ENCODE results near the gene TBCC. TPM values are rescaled to one million over a fixed set of nuclear protein-coding genes. Genes with fewer than 3 reads are reported as not detected.

The TBCC gene
- total and polyA plus RNA-seq, 2 of the 13 experiments (the other 11 are each of a cell fraction or from before 2014, with no cell fraction given): 14.8 to 36.1 TPM

GRCh38 chr6:42783177-42783875 is 37.4 kb upstream of the TBCC start (continued):
- TF ChIP-seq ARID4A (CRISPR knock-in tag; IDR thresholded peaks at IDR 0.05; ENCODE audit: borderline replicate concordance): peak; percentile 71
- peak; percentile 66; the same call in 1 of the 2 replicates for TF ChIP-seq MEF2D (CRISPR knock-in tag; IDR thresholded peaks at IDR 0.05)
- TF ChIP-seq ZXDC (CRISPR knock-in tag; IDR thresholded peaks at IDR 0.05): peak; percentile 82; the same call in 1 of the 2 replicates
- TF ChIP-seq EP300 (IDR thresholded peaks at IDR 0.05; ENCODE audit: low read depth in 2 of 2, low read length in 2 of 2): no peak
- no peak for TF ChIP-seq EP300 (CRISPR knock-in tag; IDR thresholded peaks at IDR 0.05; ENCODE audit: borderline replicate concordance)
- peak; percentile 58; the same call in 1 of the 2 replicates for TF ChIP-seq ERF (CRISPR knock-in tag; IDR thresholded peaks at IDR 0.05)
- TF ChIP-seq JUNB (CRISPR knock-in tag; IDR thresholded peaks at IDR 0.05; ENCODE audit: borderline replicate concordance): no peak
- TF ChIP-seq ZNF883 (CRISPR knock-in tag; IDR thresholded peaks at IDR 0.05; ENCODE audit: not compliant biosample characterization): peak; percentile 84
- 0 out of 2 replicates have a peak, but pooled peaks have one; percentile 63 for TF ChIP-seq ZNF839 (CRISPR knock-in tag; IDR thresholded peaks at IDR 0.05; ENCODE audit: borderline replicate concordance)
- 0 out of 2 replicates have a peak, but pooled peaks have one; percentile 70 for TF ChIP-seq CERS6 (CRISPR knock-in tag; IDR thresholded peaks at IDR 0.05)
- no peak for TF ChIP-seq SUZ12 (IDR thresholded peaks at IDR 0.05; ENCODE audit: low read depth, low read length)
- peak; percentile 36 for TF ChIP-seq ZNF652 (CRISPR knock-in tag; IDR thresholded peaks at IDR 0.05; ENCODE audit: borderline replicate concordance, low read depth)
- peak; percentile 42; the same call in 1 of the 2 replicates for TF ChIP-seq FLYWCH1 (CRISPR knock-in tag; IDR thresholded peaks at IDR 0.05)
- TF ChIP-seq ZNF20 (CRISPR knock-in tag; IDR thresholded peaks at IDR 0.05): peak; percentile 37; the same call in 1 of the 2 replicates
- TF ChIP-seq ZBTB38 (CRISPR knock-in tag; IDR thresholded peaks at IDR 0.05): peak; percentile 89; the same call in 1 of the 2 replicates
- peak; percentile 75; the same call in 1 of the 2 replicates for TF ChIP-seq ZNF556 (CRISPR knock-in tag; IDR thresholded peaks at IDR 0.05; ENCODE audit: borderline replicate concordance)
- peak; percentile 99 for TF ChIP-seq AGO2 (optimal IDR thresholded peaks at IDR 0.05; ENCODE audit: low read depth, low read length)
- no peak for TF ChIP-seq LCORL (IDR thresholded peaks at IDR 0.05)
- 0 out of 2 replicates have a peak, but pooled peaks have one; percentile 55 for TF ChIP-seq LCORL (CRISPR knock-in tag; IDR thresholded peaks at IDR 0.05)
- TF ChIP-seq ARNT (IDR thresholded peaks at IDR 0.05): no peak
- TF ChIP-seq SNAPC5 (CRISPR knock-in tag; IDR thresholded peaks at IDR 0.05; ENCODE audit: borderline replicate concordance): no peak; the same call in 1 of the 2 replicates
- TF ChIP-seq WIZ (CRISPR knock-in tag; IDR thresholded peaks at IDR 0.05): no peak
